ENCODE results near the gene UBAP1L.
"Not testable (repeated sequence)": the region's sequence is repeated elsewhere in the genome, so short reads cannot be mapped to it uniquely, and the experiment has no call there.

The UBAP1L gene

GRCh38 chr15:65082303-65082953 lies 32.6 kb downstream of the UBAP1L start:
- no peak for DNase-seq

GRCh38 chr15:65081758-65082157 lies 33.2 kb downstream of the UBAP1L start:
- no peak for DNase-seq

- DNase-seq: no peak
Observed at GRCh38 chr15:65081270-65081669, 33.7 kb downstream of the UBAP1L start.

GRCh38 chr15:65079580-65079979 lies 35.4 kb downstream of the UBAP1L start:
- DNase-seq: no peak

GRCh38 chr15:65077981-65078352 lies 37.0 kb downstream of the UBAP1L start:
- no peak for DNase-seq

GRCh38 chr15:65077291-65077980 lies 37.6 kb downstream of the UBAP1L start:
- no peak for DNase-seq

GRCh38 chr15:65076486-65077290 lies 38.3 kb downstream of the UBAP1L start, which contains the start of gene KBTBD13:
Gene KBTBD13 (plus strand): TSS chr15:65076746. CDS start chr15:65076816, 70 bp downstream.
- no peak for DNase-seq

GRCh38 chr15:65075607-65076395 lies 39.2 kb downstream of the UBAP1L start:
- not testable (repeated sequence) for DNase-seq

GRCh38 chr15:65074946-65075345 lies 40.1 kb downstream of the UBAP1L start:
- DNase-seq: not testable (repeated sequence)

GRCh38 chr15:65072617-65073016 lies 42.4 kb downstream of the UBAP1L start:
- no peak for DNase-seq

- no peak for DNase-seq
Observed at GRCh38 chr15:65072027-65072426, 43.0 kb downstream of the UBAP1L start.

GRCh38 chr15:65071381-65071811 lies 43.6 kb downstream of the UBAP1L start:
- no peak for DNase-seq

- DNase-seq: no peak
Observed at GRCh38 chr15:65069779-65070546, 45.0 kb downstream of the UBAP1L start.

- no peak for DNase-seq
Observed at GRCh38 chr15:65069179-65069578, 45.8 kb downstream of the UBAP1L start.

- no peak for DNase-seq
Observed at GRCh38 chr15:65068403-65068788, 46.6 kb downstream of the UBAP1L start.

GRCh38 chr15:65067645-65068402 lies 47.2 kb downstream of the UBAP1L start, which contains the start of gene RASL12:
Gene RASL12 (minus strand): TSS chr15:65067991. CDS start chr15:65067835, 156 bp downstream.
- no peak for DNase-seq

GRCh38 chr15:65067317-65067644 lies 47.7 kb downstream of the UBAP1L start:
- no peak for DNase-seq

- DNase-seq: no peak
Observed at GRCh38 chr15:65066635-65067316, 48.2 kb downstream of the UBAP1L start.

GRCh38 chr15:65066001-65066634 lies 48.9 kb downstream of the UBAP1L start:
- DNase-seq: no peak

GRCh38 chr15:65062726-65063125 lies 52.3 kb downstream of the UBAP1L start:
- DNase-seq: no peak

Measured in GF-D8 (cell line).